ENCODE results near the gene ERF.

ERF gene

DNA sequence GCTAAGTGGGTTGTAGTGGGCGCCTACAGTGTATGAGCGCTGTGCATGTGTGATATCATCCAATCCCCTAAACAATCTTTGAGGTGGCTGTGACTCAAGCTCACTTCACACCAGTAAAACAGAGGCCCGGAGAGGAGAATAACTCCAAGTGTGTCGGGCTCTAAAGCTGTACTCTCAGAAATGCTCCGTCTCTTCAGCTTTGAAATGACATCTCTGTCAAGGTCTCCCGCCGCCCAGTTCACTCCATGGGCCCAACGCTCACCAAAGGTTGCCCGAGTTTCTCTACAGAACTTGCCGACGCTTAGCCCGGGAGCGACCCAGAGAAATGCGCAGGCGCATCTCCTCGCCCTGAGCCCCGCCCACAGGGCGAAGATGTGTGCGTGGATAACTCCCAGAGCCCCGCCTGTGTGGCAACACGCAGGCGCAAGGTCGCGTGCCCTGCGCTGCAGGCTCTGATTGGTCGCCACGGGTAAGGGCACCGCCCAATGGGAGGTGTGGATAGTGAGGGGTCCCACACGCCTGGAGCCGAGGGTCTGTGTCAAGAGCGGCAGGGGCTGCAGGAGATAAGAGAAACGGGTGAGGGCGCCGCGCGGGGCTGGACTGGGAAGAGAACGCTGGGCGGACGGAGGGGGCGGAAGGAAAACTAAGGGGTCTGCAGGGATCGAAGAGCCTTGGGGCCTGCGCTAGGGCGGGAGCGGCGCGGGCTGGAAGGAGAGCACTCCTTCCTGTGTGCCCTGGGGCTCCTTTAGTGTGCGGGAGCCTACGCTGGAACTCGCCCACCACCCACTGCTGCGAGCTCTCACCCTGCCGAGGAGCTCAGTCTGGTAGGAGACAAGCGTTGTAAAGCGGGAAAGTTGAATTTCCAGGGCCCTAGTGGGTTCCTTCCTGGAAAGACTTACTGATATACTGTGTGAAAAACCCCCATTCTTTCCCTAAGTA lies 34.8 kb downstream of the ERF start, which contains the start of gene ZNF526:
Gene ZNF526 (plus strand): TSS at position 501 of the 939 bp plus-strand sequence. CDS start 4,092 bp downstream, outside the sequence.
- peak; percentile 73 to 98 (median 95) for DNase-seq

- peak; percentile 37 to 99 (median 94) for DNase-seq
These were observed 37.1 kb downstream of the ERF start, which contains the start of gene DEDD2 for GRCh38 chr19:42217520-42218437. DEDD2 (minus strand) TSS chr19:42217677; CDS start chr19:42217007, 670 bp downstream.

DNA sequence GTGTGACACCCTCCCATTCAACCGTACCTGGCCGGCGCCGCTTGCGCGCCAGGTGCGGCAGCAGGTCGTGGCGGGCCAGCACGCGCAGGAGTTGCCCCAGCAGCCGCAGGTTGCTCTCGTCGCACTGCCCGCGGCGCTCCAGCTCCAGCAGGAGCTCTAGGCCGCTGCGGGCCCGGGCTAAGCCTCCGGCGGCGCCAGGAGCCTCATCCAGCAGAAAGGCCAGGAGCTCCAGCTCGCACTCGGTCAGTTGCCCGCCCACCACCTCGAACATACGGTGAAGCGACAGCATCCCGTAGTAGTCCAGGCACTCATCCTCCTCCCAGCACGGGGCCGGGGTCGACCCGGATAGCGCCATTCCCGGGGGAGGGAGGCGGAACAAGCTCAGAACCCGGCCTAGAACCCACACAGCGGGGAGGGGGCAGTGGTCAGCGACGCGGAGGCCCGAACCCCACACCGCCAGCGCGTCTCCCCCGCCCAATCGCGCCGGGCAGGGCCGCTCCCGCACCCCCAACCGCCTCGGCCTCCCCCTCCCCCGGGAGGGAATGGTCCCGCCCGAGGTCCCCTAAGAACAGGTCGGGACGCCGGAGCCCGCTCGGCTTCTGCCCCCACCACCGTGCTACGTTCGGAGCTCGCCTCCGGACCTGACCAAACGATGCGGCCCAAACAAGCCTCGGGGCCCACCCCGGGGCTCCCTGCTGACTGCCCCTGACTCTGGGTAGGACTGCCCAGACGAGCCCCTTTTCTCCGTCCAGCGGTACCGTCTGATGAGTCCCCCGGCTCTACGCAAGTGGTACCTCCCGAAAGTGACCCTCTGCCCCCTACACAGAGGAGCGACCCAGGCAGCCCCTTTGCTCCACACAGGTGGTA lies 38.0 kb downstream of the ERF start:
- peak in 35 of 56 donors; percentile 21 to 78 (median 48) for DNase-seq

- DNase-seq = no peak
These were observed 40.0 kb downstream of the ERF start for GRCh38 chr19:42214810-42215485.

DNA sequence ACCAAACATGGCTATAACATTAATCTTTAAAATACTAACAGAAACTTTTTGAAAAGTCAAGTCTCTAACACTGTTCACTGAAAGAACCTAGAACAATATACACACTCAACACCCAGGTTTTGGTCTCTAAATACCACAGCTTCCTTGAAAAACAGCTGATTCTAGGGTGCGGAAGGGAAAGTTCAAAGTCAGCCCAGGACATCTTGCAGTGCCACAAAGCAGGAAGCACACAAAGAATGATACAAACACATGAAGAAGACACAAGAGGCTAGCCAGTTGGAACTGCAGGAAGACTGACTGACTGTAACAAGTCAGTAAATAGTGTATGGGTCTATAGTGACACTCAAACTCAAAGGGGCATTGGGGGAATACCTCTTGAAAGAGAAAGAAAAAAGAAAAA lies 42.0 kb downstream of the ERF start:
- no peak for DNase-seq

DNA sequence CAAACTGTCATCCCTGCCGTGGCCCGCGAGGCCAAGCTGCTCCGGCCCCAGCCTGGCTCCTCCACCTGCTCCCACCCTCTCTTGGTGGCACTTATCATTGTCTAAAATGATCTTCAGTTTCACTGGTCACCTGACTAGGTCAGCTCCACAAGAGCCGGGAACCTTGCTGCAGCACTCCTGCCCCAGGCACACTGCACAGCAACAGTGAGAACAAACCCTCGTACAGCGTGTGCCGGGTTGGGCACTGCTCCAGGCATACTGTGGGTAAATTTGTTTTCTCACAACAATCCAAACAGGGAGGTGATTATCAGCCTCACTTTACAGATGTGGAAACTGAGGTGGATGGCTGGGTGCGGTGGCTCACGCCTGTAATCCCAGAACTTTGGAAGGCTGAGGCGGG lies 46.3 kb downstream of the ERF start:
- no peak for DNase-seq

- no peak for DNase-seq
These were observed 47.1 kb downstream of the ERF start for GRCh38 chr19:42207767-42208271.

DNA sequence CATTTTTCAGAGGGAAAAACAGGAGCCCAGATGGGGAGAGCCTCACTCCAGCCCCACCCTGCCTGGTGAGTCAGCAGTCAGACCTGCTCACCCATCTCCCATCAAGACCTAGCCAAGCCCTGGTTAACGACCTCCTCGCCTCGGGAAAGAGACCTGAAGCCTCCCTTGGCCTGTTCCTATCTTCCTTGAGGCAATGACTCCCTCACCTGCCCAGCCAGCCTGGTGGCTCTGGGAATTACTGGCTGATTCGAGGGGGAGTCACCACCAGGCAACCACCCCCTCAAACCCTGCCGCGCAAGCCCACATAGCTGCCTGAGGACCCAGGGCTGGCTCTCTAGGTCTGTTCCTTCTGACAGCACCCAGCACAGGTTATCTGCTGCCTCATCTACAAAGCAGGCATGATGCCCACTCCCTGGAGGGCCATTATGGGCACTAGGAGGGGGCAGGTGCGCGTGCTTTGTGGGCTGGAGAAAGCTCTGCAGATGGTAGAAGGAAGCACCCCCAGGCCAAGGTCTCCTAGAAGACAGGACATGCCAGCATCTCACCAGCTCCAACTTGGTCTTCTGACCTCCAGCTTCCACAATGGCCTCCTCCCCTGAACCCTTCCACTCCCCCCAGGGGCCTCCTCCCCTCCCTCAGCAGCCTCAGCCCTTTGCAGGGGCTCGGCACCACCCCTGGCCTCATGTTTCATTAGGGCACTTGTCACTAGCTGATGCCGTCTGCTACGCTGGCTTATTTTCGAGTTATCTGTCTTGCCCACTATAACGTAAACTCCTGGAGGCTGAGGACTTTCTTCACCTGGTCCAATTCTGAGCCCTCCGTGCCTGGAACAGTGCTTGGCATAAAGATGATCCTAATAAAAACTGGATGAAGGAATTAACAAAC lies 47.8 kb downstream of the ERF start:
- no peak for DNase-seq

DNA sequence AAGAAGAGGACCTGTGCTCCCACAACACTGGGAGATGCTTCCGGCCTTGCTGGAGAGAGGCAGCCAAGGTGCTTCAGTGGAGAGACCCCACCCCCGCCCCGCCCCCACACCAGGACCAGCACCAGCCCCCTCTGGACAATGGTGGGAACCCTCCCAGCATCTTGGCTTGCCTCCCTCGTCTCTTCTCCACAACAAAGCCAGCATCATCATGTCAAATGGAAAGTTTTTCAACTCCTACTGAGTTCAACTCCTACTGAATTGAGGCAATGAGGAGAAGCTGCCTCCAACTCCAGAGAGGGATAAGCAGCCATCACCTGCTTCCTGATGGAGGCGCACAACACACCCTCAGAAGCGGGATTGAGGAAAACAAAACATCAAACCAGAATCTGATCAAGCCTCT lies 50.3 kb downstream of the ERF start:
- DNase-seq = no peak

DNA sequence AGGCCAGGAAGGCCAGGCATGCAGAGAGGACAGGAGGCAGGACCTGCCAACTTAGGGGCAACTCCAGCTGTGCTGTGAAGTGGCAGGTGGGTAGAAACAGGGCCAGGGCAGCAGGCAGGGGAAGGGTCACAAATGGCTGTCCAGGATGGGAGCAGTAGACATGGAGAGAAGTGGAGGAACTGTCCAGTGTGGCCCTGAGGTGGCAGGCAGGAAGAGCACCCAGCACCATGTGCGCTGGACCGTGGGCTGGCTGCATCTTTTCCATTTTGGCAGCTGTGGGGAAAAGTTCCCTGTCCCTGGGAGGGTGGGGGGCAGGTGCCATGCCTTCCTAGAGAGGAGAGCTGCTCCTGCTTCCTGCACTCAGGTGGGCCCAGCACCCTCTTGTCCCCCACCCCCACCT lies 51.2 kb downstream of the ERF start:
- no peak for DNase-seq

GRCh38 chr19:42202290-42202880 lies 52.5 kb downstream of the ERF start:
- DNase-seq = no peak

- DNase-seq = peak in 14 of 56 donors; percentile 1 to 34 (median 22)
These were observed 53.2 kb downstream of the ERF start for GRCh38 chr19:42201489-42202289.

- no peak for DNase-seq
These were observed 54.7 kb downstream of the ERF start for GRCh38 chr19:42200116-42200715.

- DNase-seq = no peak
These were observed 55.4 kb downstream of the ERF start for GRCh38 chr19:42199440-42200115.

GRCh38 chr19:42198676-42199439 lies 56.1 kb downstream of the ERF start:
- no peak for DNase-seq

Measured in nucleus accumbens (tissue), 56 donors.